IMR-90 (cell line): Measurements from ENCODE around the gene ENDOU.

Experiments
- CEBPB ChIP-seq: IDR thresholded peaks from 2 replicates; pipeline ENCODE4 v1.6.1; 2012; ENCODE audit warnings: low read depth, low read length, improper control_type of control experiment
- POLR2A ChIP-seq: IDR thresholded peaks from 2 replicates; pipeline ENCODE4 v1.6.1; 2012; ENCODE audit warnings: mild to moderate bottlenecking, low read depth, low read length
- RAD21 ChIP-seq: IDR thresholded peaks from 2 replicates; pipeline ENCODE4 v1.6.1; 2012; ENCODE audit warnings: low read length, improper control_type of control experiment
- RCOR1 ChIP-seq: IDR thresholded peaks from 2 replicates; pipeline ENCODE4 v1.6.1; 2012; ENCODE audit warnings: mild to moderate bottlenecking, low read length, improper control_type of control experiment; ENCODE audit not compliant: insufficient replicate concordance
- TF ChIP-seq, protein P1 (sequence below): conservative IDR thresholded peaks from 2 replicates; pipeline ENCODE4 v1.5.1; 2012; ENCODE audit warnings: mild to moderate bottlenecking, low read depth, low read length, improper control_type of control experiment

DNA sequence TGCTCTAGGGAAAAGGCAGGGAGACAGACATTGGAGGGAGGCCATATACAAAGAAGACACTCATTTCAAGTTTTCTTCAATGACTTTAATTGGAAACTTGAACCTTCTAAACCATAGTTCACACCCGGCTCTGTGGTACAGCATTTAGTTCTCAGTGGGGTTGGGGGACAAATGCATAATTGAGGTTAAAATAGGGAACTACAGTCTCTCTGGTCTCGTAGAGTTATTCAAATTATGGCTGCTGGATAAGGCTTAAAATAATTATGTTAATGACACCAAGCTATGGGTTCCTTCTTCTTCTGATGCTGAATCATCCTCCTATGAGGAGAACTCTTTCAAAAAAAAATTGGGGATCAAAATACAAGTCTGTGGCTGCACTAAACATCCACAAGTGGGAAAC lies 15.6 kb downstream of the ENDOU start:
- TF ChIP-seq, protein P1, sequence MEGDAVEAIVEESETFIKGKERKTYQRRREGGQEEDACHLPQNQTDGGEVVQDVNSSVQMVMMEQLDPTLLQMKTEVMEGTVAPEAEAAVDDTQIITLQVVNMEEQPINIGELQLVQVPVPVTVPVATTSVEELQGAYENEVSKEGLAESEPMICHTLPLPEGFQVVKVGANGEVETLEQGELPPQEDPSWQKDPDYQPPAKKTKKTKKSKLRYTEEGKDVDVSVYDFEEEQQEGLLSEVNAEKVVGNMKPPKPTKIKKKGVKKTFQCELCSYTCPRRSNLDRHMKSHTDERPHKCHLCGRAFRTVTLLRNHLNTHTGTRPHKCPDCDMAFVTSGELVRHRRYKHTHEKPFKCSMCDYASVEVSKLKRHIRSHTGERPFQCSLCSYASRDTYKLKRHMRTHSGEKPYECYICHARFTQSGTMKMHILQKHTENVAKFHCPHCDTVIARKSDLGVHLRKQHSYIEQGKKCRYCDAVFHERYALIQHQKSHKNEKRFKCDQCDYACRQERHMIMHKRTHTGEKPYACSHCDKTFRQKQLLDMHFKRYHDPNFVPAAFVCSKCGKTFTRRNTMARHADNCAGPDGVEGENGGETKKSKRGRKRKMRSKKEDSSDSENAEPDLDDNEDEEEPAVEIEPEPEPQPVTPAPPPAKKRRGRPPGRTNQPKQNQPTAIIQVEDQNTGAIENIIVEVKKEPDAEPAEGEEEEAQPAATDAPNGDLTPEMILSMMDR, result no peak
- no peak for TF ChIP-seq RAD21
- TF ChIP-seq CEBPB, result no peak
- TF ChIP-seq POLR2A, result no peak
- no peak for TF ChIP-seq RCOR1
